ENCODE measurements around the gene EIF4H.
A peak's percentile ranks its signal among the peaks of the same experiment; 100 is the strongest.

EIF4H gene

GRCh38 chr7:74173491-74173865 is 678 bp upstream of the EIF4H start:
- Histone ChIP-seq H3K4me3 (ENCODE audit: low read depth in 1 of 2, low read length in 2 of 2) (peak overlapping the region; percentile 91 to 95), H3K27me3 (ENCODE audit: control insufficient read depth in 1 of 2, insufficient read depth in 2 of 2, low read length in 2 of 2) (no peaks in the 10 kb centered on the region), H3K9me3 (ENCODE audit: control insufficient read depth in 1 of 2, low read length in 2 of 2) (no peaks in the 10 kb centered on the region), H3K9ac (ENCODE audit: low read depth in 1 of 2, low read length in 2 of 2) (peak overlapping the region; percentile 87 to 96), H3K36me3 (ENCODE audit: control insufficient read depth in 1 of 2, insufficient read depth in 2 of 2, low read length in 2 of 2) (peaks cover 0 to 7% of the 10 kb centered on the region in 2 donors), H3K27ac (ENCODE audit: low read depth, low read length) (peak overlapping the region; percentile 84), H3K4me1 (ENCODE audit: control insufficient read depth in 1 of 2, insufficient read depth in 2 of 2, low read length in 2 of 2) (peaks cover 26 to 38% of the 10 kb centered on the region in 2 donors)

GRCh38 chr7:74174606-74175082 is 488 bp downstream of the EIF4H start:
- peak overlapping the region; percentile 86 to 98 for H3K9ac ChIP-seq (ENCODE audit: low read depth in 1 of 2, low read length in 2 of 2)
- no peaks in the 10 kb centered on the region for H3K9me3 ChIP-seq (ENCODE audit: control insufficient read depth in 1 of 2, low read length in 2 of 2)
- peaks cover 0 to 7% of the 10 kb centered on the region in 2 donors for H3K36me3 ChIP-seq (ENCODE audit: control insufficient read depth in 1 of 2, insufficient read depth in 2 of 2, low read length in 2 of 2)
- H3K4me1 ChIP-seq (ENCODE audit: control insufficient read depth in 1 of 2, insufficient read depth in 2 of 2, low read length in 2 of 2), result peaks cover 33 to 41% of the 10 kb centered on the region in 2 donors
- H3K27ac ChIP-seq (ENCODE audit: low read depth, low read length), result peak overlapping the region; percentile 84
- H3K4me3 ChIP-seq (ENCODE audit: low read depth in 1 of 2, low read length in 2 of 2), result peak overlapping the region; percentile 88 to 91
- H3K27me3 ChIP-seq (ENCODE audit: control insufficient read depth in 1 of 2, insufficient read depth in 2 of 2, low read length in 2 of 2), result no peaks in the 10 kb centered on the region

- peak overlapping the region; percentile 65 to 86 for H3K9ac ChIP-seq (ENCODE audit: low read depth in 1 of 2, low read length in 2 of 2)
- peaks cover 35 to 42% of the 10 kb centered on the region in 2 donors for H3K4me1 ChIP-seq (ENCODE audit: control insufficient read depth in 1 of 2, insufficient read depth in 2 of 2, low read length in 2 of 2)
- H3K27me3 ChIP-seq (ENCODE audit: control insufficient read depth in 1 of 2, insufficient read depth in 2 of 2, low read length in 2 of 2), result no peaks in the 10 kb centered on the region
- H3K36me3 ChIP-seq (ENCODE audit: control insufficient read depth in 1 of 2, insufficient read depth in 2 of 2, low read length in 2 of 2), result peaks cover 0 to 7% of the 10 kb centered on the region in 2 donors
- peak overlapping the region; percentile 88 to 91 for H3K4me3 ChIP-seq (ENCODE audit: low read depth in 1 of 2, low read length in 2 of 2)
- H3K27ac ChIP-seq (ENCODE audit: low read depth, low read length), result no peak overlapping the region
- no peaks in the 10 kb centered on the region for H3K9me3 ChIP-seq (ENCODE audit: control insufficient read depth in 1 of 2, low read length in 2 of 2)
These were observed 1.2 kb downstream of the EIF4H start for GRCh38 chr7:74175340-74175739.

GRCh38 chr7:74176555-74176954 is 2.4 kb downstream of the EIF4H start:
- H3K4me1 ChIP-seq (ENCODE audit: control insufficient read depth in 1 of 2, insufficient read depth in 2 of 2, low read length in 2 of 2), result peaks cover 40 to 46% of the 10 kb centered on the region in 2 donors
- no peak overlapping the region for H3K27ac ChIP-seq (ENCODE audit: low read depth, low read length)

GRCh38 chr7:74178632-74179031 is 4.5 kb downstream of the EIF4H start:
- H3K4me1 ChIP-seq (ENCODE audit: control insufficient read depth in 1 of 2, insufficient read depth in 2 of 2, low read length in 2 of 2), result peaks cover 49 to 55% of the 10 kb centered on the region in 2 donors
- peaks cover 5 to 7% of the 10 kb centered on the region in 2 donors for H3K36me3 ChIP-seq (ENCODE audit: control insufficient read depth in 1 of 2, insufficient read depth in 2 of 2, low read length in 2 of 2)
- no peak overlapping the region for H3K9ac ChIP-seq (ENCODE audit: low read depth in 1 of 2, low read length in 2 of 2)
- no peaks in the 10 kb centered on the region for H3K9me3 ChIP-seq (ENCODE audit: control insufficient read depth in 1 of 2, low read length in 2 of 2)
- H3K4me3 ChIP-seq (ENCODE audit: low read depth in 1 of 2, low read length in 2 of 2), result no peak overlapping the region
- H3K27me3 ChIP-seq (ENCODE audit: control insufficient read depth in 1 of 2, insufficient read depth in 2 of 2, low read length in 2 of 2), result no peaks in the 10 kb centered on the region
- H3K27ac ChIP-seq (ENCODE audit: low read depth, low read length), result no peak overlapping the region

More at GRCh38 chr7:74176555-74176954, 2.4 kb downstream of the EIF4H start:
- Histone ChIP-seq H3K9ac (ENCODE audit: low read depth in 1 of 2, low read length in 2 of 2) (no peak overlapping the region), H3K4me3 (ENCODE audit: low read depth in 1 of 2, low read length in 2 of 2) (peak overlapping the region in 1 of 2 donors; percentile 35), H3K9me3 (ENCODE audit: control insufficient read depth in 1 of 2, low read length in 2 of 2) (no peaks in the 10 kb centered on the region), H3K27me3 (ENCODE audit: control insufficient read depth in 1 of 2, insufficient read depth in 2 of 2, low read length in 2 of 2) (no peaks in the 10 kb centered on the region), H3K36me3 (ENCODE audit: control insufficient read depth in 1 of 2, insufficient read depth in 2 of 2, low read length in 2 of 2) (peaks cover 2 to 7% of the 10 kb centered on the region in 2 donors)

GRCh38 chr7:74179935-74180604 is 5.9 kb downstream of the EIF4H start:
- peaks cover 48 to 62% of the 10 kb centered on the region in 2 donors for H3K4me1 ChIP-seq (ENCODE audit: control insufficient read depth in 1 of 2, insufficient read depth in 2 of 2, low read length in 2 of 2)

GRCh38 chr7:74180866-74181265 is 6.7 kb downstream of the EIF4H start:
- H3K27ac ChIP-seq (ENCODE audit: low read depth, low read length), result no peak overlapping the region
- H3K36me3 ChIP-seq (ENCODE audit: control insufficient read depth in 1 of 2, insufficient read depth in 2 of 2, low read length in 2 of 2), result peaks cover 5 to 7% of the 10 kb centered on the region in 2 donors
- H3K27me3 ChIP-seq (ENCODE audit: control insufficient read depth in 1 of 2, insufficient read depth in 2 of 2, low read length in 2 of 2), result no peaks in the 10 kb centered on the region
- no peak overlapping the region for H3K4me3 ChIP-seq (ENCODE audit: low read depth in 1 of 2, low read length in 2 of 2)
- no peak overlapping the region for H3K9ac ChIP-seq (ENCODE audit: low read depth in 1 of 2, low read length in 2 of 2)
- peaks cover 41 to 55% of the 10 kb centered on the region in 2 donors for H3K4me1 ChIP-seq (ENCODE audit: control insufficient read depth in 1 of 2, insufficient read depth in 2 of 2, low read length in 2 of 2)
- no peaks in the 10 kb centered on the region for H3K9me3 ChIP-seq (ENCODE audit: control insufficient read depth in 1 of 2, low read length in 2 of 2)

More at GRCh38 chr7:74179935-74180604, 5.9 kb downstream of the EIF4H start:
- Histone ChIP-seq H3K9me3 (ENCODE audit: control insufficient read depth in 1 of 2, low read length in 2 of 2) (no peaks in the 10 kb centered on the region), H3K27me3 (ENCODE audit: control insufficient read depth in 1 of 2, insufficient read depth in 2 of 2, low read length in 2 of 2) (no peaks in the 10 kb centered on the region), H3K9ac (ENCODE audit: low read depth in 1 of 2, low read length in 2 of 2) (no peak overlapping the region), H3K27ac (ENCODE audit: low read depth, low read length) (no peak overlapping the region), H3K36me3 (ENCODE audit: control insufficient read depth in 1 of 2, insufficient read depth in 2 of 2, low read length in 2 of 2) (peaks cover 5 to 7% of the 10 kb centered on the region in 2 donors), H3K4me3 (ENCODE audit: low read depth in 1 of 2, low read length in 2 of 2) (no peak overlapping the region)

GRCh38 chr7:74181821-74182220 is 7.7 kb downstream of the EIF4H start:
- Histone ChIP-seq H3K9ac (ENCODE audit: low read depth in 1 of 2, low read length in 2 of 2) (no peak overlapping the region), H3K4me1 (ENCODE audit: control insufficient read depth in 1 of 2, insufficient read depth in 2 of 2, low read length in 2 of 2) (peaks cover 34 to 50% of the 10 kb centered on the region in 2 donors), H3K9me3 (ENCODE audit: control insufficient read depth in 1 of 2, low read length in 2 of 2) (no peaks in the 10 kb centered on the region), H3K36me3 (ENCODE audit: control insufficient read depth in 1 of 2, insufficient read depth in 2 of 2, low read length in 2 of 2) (peaks cover 1 to 5% of the 10 kb centered on the region in 2 donors), H3K4me3 (ENCODE audit: low read depth in 1 of 2, low read length in 2 of 2) (no peak overlapping the region), H3K27me3 (ENCODE audit: control insufficient read depth in 1 of 2, insufficient read depth in 2 of 2, low read length in 2 of 2) (no peaks in the 10 kb centered on the region), H3K27ac (ENCODE audit: low read depth, low read length) (no peak overlapping the region)

GRCh38 chr7:74182453-74183090 is 8.4 kb downstream of the EIF4H start:
- no peaks in the 10 kb centered on the region for H3K9me3 ChIP-seq (ENCODE audit: control insufficient read depth in 1 of 2, low read length in 2 of 2)
- no peak overlapping the region for H3K27ac ChIP-seq (ENCODE audit: low read depth, low read length)
- peak overlapping the region in 1 of 2 donors; percentile 20 for H3K9ac ChIP-seq (ENCODE audit: low read depth in 1 of 2, low read length in 2 of 2)
- H3K27me3 ChIP-seq (ENCODE audit: control insufficient read depth in 1 of 2, insufficient read depth in 2 of 2, low read length in 2 of 2), result no peaks in the 10 kb centered on the region
- H3K4me1 ChIP-seq (ENCODE audit: control insufficient read depth in 1 of 2, insufficient read depth in 2 of 2, low read length in 2 of 2), result peaks cover 31 to 42% of the 10 kb centered on the region in 2 donors
- H3K36me3 ChIP-seq (ENCODE audit: control insufficient read depth in 1 of 2, insufficient read depth in 2 of 2, low read length in 2 of 2), result peaks cover 0 to 10% of the 10 kb centered on the region in 2 donors
- H3K4me3 ChIP-seq (ENCODE audit: low read depth in 1 of 2, low read length in 2 of 2), result no peak overlapping the region

GRCh38 chr7:74183142-74183541 is 9.0 kb downstream of the EIF4H start:
- H3K27ac ChIP-seq (ENCODE audit: low read depth, low read length), result no peak overlapping the region
- peak overlapping the region in 1 of 2 donors; percentile 20 for H3K9ac ChIP-seq (ENCODE audit: low read depth in 1 of 2, low read length in 2 of 2)
- peaks cover 31 to 37% of the 10 kb centered on the region in 2 donors for H3K4me1 ChIP-seq (ENCODE audit: control insufficient read depth in 1 of 2, insufficient read depth in 2 of 2, low read length in 2 of 2)
- H3K36me3 ChIP-seq (ENCODE audit: control insufficient read depth in 1 of 2, insufficient read depth in 2 of 2, low read length in 2 of 2), result peaks cover 2 to 16% of the 10 kb centered on the region in 2 donors
- no peaks in the 10 kb centered on the region for H3K9me3 ChIP-seq (ENCODE audit: control insufficient read depth in 1 of 2, low read length in 2 of 2)
- no peak overlapping the region for H3K4me3 ChIP-seq (ENCODE audit: low read depth in 1 of 2, low read length in 2 of 2)
- no peaks in the 10 kb centered on the region for H3K27me3 ChIP-seq (ENCODE audit: control insufficient read depth in 1 of 2, insufficient read depth in 2 of 2, low read length in 2 of 2)

All from duodenal mucosa (tissue), 2 donors.